ENCODE data around the gene TTC28.
"Not testable (repeated sequence)": the region's sequence is repeated elsewhere in the genome, so short reads cannot be mapped to it uniquely, and the experiment has no call there.

TTC28 gene

GRCh38 chr22:28674121-28674563 lies 5.5 kb downstream of the TTC28 start:
- peak; percentile 12 for DNase-seq (ENCODE audit: low spot score)

- DNase-seq (ENCODE audit: low spot score): no peak
Observed at GRCh38 chr22:28670756-28671155, 8.9 kb downstream of the TTC28 start.

DNA sequence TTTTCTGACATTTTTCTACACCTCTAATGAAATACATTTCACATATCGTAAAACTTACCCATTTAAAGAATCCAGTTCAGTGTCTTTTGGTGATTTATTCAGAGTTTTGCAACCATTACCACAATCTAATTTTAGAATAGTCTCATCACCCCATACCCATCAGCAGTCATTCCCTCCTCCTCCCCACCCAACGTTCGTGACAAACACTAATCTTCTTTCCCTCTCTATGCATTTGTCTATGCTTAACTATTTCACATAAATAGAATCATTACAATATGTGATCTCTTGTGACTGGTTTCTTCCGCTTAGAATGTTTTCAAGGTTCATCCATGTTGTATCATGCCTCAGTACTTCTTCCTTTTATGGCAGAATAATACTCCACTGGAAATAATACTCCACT lies 9.5 kb downstream of the TTC28 start:
- DNase-seq (ENCODE audit: low spot score): no peak

GRCh38 chr22:28669387-28669786 lies 10.3 kb downstream of the TTC28 start:
- no peak for DNase-seq (ENCODE audit: low spot score)

- not testable (repeated sequence) for DNase-seq (ENCODE audit: low spot score)
Observed at GRCh38 chr22:28663569-28663942, 16.1 kb downstream of the TTC28 start.

- no peak for DNase-seq (ENCODE audit: low spot score)
Observed at GRCh38 chr22:28658448-28658847, 21.2 kb downstream of the TTC28 start.

GRCh38 chr22:28656181-28656580 lies 23.5 kb downstream of the TTC28 start:
- DNase-seq (ENCODE audit: low spot score): no peak

GRCh38 chr22:28650463-28650862 lies 29.2 kb downstream of the TTC28 start:
- DNase-seq (ENCODE audit: low spot score): no peak

DNA sequence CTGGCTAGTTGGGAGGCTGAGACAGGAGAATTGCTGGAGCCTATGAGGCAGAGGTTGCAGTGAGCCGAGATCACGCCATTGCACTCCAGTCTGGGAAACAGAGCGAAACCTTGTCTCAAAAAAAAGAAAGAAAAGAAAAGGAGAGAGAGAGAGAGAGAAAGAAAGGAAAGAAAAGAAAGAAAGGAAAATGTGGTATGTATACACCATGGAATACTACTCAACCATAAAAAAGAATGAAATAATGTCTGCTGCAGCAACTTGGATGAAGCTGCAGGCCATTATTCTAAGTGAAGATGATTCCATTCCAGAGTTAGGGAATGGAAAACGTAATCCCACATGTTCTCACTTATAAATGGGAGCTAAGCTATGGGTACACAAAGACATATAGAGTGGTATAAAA lies 30.8 kb downstream of the TTC28 start:
- DNase-seq (ENCODE audit: low spot score): no peak

DNA sequence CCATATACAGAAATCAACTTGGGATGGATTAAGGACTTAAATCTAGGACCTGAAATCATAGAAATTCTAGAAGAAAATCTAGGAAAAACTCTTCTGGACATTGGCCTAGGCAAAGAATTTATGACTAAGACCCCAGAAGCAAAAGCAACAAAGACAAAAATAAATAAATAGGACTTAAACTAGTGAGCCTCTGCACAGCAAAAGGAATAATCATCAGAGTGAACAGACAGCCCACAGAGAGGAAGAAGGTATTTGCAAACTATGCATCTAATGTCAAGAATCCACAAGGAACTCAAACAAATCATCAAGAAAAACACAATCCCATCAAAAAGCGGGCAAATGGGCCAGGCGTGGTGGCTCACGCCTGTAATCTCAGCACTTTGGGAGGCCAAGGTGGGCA lies 32.4 kb downstream of the TTC28 start:
- DNase-seq (ENCODE audit: low spot score): no peak

GRCh38 chr22:28639321-28639720 lies 40.3 kb downstream of the TTC28 start:
- no peak for DNase-seq (ENCODE audit: low spot score)

DNA sequence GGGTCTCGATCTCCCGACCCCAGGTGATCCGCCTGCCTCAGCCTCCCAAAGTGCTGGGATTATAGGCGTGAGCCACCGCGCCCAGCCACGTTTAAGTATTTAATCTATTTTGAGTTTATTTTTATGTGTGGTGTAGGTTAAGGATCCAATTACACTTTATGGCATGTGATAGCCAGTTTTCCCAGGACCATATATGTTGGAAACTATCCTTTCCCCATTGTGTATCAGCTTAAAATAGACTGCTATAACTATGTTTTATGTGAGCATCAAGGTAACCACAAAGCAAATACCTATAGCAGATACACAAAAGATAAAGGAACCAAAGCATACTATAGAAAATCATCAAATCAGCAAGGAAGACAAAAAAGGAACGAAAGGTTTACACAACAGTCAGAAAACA lies 42.4 kb downstream of the TTC28 start:
- DNase-seq (ENCODE audit: low spot score): no peak

DNA sequence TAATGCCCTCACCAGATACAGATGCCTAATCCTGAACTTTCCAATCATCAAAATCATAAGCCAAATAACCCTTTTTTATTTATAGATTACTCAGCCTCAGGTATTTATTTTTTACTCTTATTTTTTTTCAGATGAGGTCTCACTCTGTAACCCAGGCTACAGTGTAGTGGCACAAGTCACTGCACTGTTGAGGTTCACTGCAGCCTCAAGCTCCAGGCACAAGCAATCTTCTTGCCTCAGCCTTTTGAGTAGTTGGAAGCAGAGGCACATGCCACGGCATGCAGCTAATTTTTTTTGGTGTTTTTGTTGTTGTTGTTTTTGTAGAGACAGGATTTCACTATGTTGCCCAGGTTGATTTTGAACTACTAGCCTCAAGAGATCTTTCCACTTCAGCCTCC lies 49.5 kb downstream of the TTC28 start:
- no peak for DNase-seq (ENCODE audit: low spot score)

GRCh38 chr22:28629420-28630176 lies 50.0 kb downstream of the TTC28 start:
- no peak for DNase-seq (ENCODE audit: low spot score)

DNA sequence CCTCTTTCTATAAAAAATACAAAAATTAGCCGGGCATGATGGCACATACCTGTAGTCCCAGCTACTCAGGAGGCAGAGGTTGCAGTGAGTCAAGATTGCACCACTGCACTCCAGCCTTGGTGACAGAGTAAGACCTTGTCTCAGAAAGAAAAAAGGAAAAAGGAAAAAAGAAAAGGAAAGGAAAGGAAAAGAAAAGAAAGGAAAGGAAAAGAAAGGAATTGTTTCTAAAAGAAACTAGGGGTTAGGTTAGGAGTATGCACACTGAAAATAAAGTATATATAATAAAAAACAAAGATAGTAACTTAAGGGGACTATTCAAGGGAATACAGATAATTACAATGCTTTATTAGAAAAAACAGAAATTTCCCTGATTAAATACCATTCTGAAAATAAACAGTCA lies 50.9 kb downstream of the TTC28 start:
- DNase-seq (ENCODE audit: low spot score): no peak

- no peak for DNase-seq (ENCODE audit: low spot score)
Observed at GRCh38 chr22:28627791-28628190, 51.8 kb downstream of the TTC28 start.

- no peak for DNase-seq (ENCODE audit: low spot score)
Observed at GRCh38 chr22:28620244-28620922, 59.3 kb downstream of the TTC28 start.

DNA sequence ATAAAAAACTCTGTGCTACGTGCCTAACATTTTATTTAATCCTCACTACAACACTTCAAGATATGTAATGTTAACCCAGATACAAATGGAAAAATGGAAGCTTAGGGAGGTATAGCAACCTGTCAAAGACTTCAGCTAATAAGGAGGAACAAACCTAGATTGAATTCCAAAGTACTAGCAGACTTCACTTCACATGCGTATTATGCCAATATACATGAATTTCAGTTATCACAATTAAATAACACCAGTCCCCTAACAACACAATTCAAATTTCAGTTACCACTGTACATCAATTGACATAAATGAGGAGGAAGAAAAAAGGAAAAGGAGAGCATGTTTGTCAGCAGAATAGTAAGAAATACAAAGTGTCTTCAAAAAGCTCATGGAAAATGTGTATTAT lies 60.4 kb downstream of the TTC28 start:
- DNase-seq (ENCODE audit: low spot score): no peak

GRCh38 chr22:28615423-28615822 lies 64.2 kb downstream of the TTC28 start:
- not testable (repeated sequence) for DNase-seq (ENCODE audit: low spot score)

GRCh38 chr22:28609921-28610320 lies 69.7 kb downstream of the TTC28 start:
- DNase-seq (ENCODE audit: low spot score): no peak

DNA sequence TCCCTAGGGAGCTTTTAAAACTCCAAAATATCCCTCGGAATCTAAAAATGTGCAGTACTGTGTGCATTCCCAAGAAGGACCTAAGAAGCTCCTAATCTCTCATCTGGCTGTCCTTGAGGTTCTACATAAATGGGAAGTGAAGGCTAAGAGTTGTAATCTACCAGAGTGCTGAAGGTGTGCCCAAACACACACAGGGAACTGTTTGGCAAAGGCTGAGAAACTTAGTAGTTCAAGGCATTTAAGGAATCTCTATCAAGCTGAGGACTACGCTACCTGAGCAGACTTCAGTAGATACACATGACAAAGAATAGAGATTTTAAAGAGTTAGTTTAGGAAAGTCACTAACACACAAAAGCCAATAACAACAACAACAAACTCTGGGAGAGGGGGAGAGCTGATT lies 71.1 kb downstream of the TTC28 start:
- no peak for DNase-seq (ENCODE audit: low spot score)

GRCh38 chr22:28607795-28608194 lies 71.8 kb downstream of the TTC28 start:
- DNase-seq (ENCODE audit: low spot score): no peak

GRCh38 chr22:28604966-28605761 lies 74.5 kb downstream of the TTC28 start:
- peak; percentile 38 for DNase-seq (ENCODE audit: low spot score)
